ENCODE data around the gene ECE2. TPM values are rescaled to one million over a fixed set of nuclear protein-coding genes. Genes with fewer than 3 reads are reported as not detected.
A peak's percentile ranks its signal among the peaks of the same experiment; 100 is the strongest.

ECE2 gene
- total RNA-seq, 1 donor: not detected

DNA sequence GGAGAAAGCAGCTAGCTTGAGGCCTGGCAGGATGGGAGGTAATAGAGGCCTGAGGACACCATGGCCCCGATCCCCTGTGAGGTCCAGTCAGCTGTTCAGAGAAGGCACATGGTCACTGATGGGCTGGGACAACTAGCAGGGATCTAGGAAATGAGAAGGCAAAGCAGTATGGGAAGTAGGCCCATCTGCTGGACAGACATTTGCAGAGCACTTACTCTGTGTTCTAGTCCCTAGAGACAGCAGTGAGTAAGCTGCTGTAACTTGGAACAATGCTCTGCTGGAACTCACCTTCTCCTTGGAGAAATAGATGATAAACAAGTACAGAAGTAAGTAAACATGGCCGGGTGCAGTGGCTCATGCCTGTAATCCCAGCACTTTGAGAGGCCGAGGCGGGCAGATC, 7.1 kb downstream of the ECE2 start:
- H3K4me3 ChIP-seq (ENCODE audit: low read length): no peak overlapping the region
- peaks cover 3% of the 10 kb centered on the region for H3K27me3 ChIP-seq (ENCODE audit: insufficient read depth, low read length)
- H3K9me3 ChIP-seq (ENCODE audit: low read depth, low read length): no peaks in the 10 kb centered on the region
- peaks cover 5% of the 10 kb centered on the region for H3K4me1 ChIP-seq (ENCODE audit: insufficient read depth, low read length)

DNA sequence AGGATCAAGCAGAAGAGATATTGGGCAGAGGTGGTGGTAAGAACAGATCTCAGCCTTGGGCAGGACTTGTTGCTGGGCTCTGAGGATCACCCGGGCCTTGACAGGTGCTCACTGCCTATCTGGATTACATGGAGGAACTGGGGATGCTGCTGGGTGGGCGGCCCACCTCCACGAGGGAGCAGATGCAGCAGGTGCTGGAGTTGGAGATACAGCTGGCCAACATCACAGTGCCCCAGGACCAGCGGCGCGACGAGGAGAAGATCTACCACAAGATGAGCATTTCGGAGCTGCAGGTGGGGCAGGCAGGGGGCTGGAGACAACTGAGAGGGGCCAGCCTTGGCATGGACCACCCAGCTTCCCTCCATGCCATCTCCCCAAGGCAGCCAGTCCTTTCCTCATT, 7.9 kb downstream of the ECE2 start:
- H3K9me3 ChIP-seq (ENCODE audit: low read depth, low read length): no peaks in the 10 kb centered on the region
- no peaks in the 10 kb centered on the region for H3K27me3 ChIP-seq (ENCODE audit: insufficient read depth, low read length)
- no peak overlapping the region for H3K4me3 ChIP-seq (ENCODE audit: low read length)
- H3K4me1 ChIP-seq (ENCODE audit: insufficient read depth, low read length): peaks cover 5% of the 10 kb centered on the region

DNA sequence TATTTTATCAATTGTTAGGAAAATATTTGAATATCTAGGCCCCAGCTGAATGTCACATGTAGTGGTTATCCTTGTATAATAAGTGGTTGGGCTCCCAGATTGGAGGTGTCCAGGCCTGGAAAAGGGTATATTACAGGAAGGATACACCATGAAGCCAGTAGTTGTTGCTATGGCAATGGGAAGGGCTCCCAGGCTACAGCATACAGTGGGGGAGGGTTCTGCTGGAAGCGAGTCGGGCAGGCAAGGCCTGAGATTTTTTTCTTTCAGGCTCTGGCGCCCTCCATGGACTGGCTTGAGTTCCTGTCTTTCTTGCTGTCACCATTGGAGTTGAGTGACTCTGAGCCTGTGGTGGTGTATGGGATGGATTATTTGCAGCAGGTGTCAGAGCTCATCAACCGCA, 8.9 kb downstream of the ECE2 start:
- no peak overlapping the region for H3K4me3 ChIP-seq (ENCODE audit: low read length)
- peaks cover 5% of the 10 kb centered on the region for H3K4me1 ChIP-seq (ENCODE audit: insufficient read depth, low read length)
- no peaks in the 10 kb centered on the region for H3K27me3 ChIP-seq (ENCODE audit: insufficient read depth, low read length)
- H3K9me3 ChIP-seq (ENCODE audit: low read depth, low read length): no peaks in the 10 kb centered on the region

DNA sequence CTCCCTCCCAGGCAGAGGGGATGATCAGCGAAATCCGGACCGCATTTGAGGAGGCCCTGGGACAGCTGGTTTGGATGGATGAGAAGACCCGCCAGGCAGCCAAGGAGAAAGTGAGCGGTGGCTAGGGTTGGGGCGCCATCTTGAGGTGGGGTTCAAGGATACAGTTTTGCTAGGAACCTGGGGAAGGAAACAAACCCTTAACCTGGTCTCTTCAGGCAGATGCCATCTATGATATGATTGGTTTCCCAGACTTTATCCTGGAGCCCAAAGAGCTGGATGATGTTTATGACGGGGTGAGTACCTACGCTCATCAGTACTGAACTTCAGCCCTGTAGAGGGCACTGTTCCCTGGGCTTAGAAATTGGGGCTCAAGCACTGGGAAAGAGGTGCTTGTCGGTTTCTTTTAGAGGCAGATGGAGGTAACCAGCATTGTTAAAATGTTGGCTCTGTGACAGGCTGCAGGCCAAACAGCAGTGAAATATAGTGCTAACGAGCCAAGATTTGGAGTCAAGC, 13.7 kb downstream of the ECE2 start:
- no peaks in the 10 kb centered on the region for H3K9me3 ChIP-seq (ENCODE audit: low read depth, low read length)
- peaks cover 4% of the 10 kb centered on the region for H3K4me1 ChIP-seq (ENCODE audit: insufficient read depth, low read length)
- H3K27me3 ChIP-seq (ENCODE audit: insufficient read depth, low read length): no peaks in the 10 kb centered on the region
- H3K4me3 ChIP-seq (ENCODE audit: low read length): no peak overlapping the region

DNA sequence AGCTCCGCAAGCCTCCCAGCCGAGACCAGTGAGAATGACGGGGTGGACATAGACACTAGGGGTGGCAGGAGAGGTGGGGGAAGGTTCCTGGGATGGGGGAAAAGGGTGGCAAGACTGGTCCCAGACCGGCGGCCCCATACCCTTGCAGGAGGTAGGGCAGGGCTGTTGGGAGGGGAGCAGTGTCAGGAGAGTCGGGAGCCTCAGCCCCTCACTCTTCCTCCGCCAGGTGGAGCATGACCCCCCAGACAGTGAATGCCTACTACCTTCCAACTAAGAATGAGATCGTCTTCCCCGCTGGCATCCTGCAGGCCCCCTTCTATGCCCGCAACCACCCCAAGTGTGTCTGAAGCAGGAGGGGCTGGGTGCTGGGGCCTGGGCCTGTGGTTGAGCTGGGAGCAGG, 14.5 kb downstream of the ECE2 start:
- Histone ChIP-seq H3K4me1 (ENCODE audit: insufficient read depth, low read length) (no peaks in the 10 kb centered on the region), H3K27me3 (ENCODE audit: insufficient read depth, low read length) (no peaks in the 10 kb centered on the region), H3K4me3 (ENCODE audit: low read length) (no peak overlapping the region), H3K9me3 (ENCODE audit: low read depth, low read length) (no peaks in the 10 kb centered on the region)

DNA sequence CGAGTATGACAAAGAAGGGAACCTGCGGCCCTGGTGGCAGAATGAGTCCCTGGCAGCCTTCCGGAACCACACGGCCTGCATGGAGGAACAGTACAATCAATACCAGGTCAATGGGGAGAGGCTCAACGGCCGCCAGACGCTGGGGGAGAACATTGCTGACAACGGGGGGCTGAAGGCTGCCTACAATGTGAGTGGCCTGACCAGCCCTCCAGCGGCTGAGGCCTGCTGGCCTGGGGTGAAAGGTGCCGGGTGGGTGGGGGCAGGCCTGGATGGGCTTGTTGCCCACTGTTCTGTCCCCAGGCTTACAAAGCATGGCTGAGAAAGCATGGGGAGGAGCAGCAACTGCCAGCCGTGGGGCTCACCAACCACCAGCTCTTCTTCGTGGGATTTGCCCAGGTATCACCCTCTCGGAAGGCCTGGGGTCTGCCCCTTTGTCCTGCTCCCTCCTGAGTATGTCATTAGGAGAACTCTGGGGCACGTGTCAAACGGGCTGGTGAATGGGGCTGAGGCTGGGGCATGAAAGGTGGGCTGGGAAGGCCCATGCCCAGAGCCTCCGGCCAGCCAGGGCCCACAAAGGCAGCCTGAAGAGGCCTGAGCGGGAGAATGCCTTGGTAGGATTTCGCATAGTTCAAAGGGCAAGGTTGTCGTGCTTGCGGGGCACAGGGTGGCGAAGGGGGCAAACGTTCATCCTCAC, 15.4 kb downstream of the ECE2 start:
- Histone ChIP-seq H3K9me3 (ENCODE audit: low read depth, low read length) (no peaks in the 10 kb centered on the region), H3K4me1 (ENCODE audit: insufficient read depth, low read length) (no peaks in the 10 kb centered on the region), H3K27me3 (ENCODE audit: insufficient read depth, low read length) (no peaks in the 10 kb centered on the region), H3K4me3 (ENCODE audit: low read length) (no peak overlapping the region)

DNA sequence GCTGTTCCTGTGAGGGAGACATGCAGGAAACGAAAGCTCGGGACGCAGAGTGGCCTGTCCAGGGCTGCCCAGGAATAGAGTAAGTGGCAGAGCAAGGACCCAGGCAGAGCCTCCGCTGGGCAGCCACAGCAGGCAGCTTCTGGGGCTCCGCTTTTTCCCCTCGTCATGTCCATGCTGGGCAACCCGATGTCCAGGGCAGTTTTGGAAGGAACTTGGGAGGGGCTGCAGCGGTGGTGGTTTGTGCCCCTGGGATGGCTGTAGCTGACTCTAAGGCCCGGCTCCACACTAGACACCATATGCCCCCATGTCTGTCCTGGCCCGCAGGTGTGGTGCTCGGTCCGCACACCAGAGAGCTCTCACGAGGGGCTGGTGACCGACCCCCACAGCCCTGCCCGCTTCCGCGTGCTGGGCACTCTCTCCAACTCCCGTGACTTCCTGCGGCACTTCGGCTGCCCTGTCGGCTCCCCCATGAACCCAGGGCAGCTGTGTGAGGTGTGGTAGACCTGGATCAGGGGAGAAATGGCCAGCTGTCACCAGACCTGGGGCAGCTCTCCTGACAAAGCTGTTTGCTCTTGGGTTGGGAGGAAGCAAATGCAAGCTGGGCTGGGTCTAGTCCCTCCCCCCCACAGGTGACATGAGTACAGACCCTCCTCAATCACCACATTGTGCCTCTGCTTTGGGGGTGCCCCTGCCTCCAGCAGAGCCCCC, 16.1 kb downstream of the ECE2 start:
- Histone ChIP-seq H3K4me3 (ENCODE audit: low read length) (no peak overlapping the region), H3K27me3 (ENCODE audit: insufficient read depth, low read length) (no peaks in the 10 kb centered on the region), H3K9me3 (ENCODE audit: low read depth, low read length) (no peaks in the 10 kb centered on the region)

DNA sequence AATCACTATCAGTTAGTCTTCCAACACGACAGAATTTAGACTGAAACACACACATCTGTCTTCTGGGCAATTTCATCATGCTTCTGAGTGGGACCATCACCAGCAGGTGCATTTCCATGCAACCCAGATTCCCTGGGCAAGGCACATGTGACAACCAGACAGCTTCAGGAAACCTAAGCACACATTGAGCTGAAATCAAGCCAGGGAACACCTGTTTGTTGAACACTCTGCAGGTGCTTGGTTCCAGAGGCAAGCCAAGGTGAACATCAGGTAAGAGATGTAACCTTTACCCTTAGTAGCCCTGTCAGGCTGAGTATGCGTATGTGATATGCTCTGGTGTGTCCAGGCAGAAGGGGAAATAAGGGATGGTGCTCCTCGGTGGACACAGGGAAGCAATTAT, 19.9 kb downstream of the ECE2 start:
- H3K4me3 ChIP-seq (ENCODE audit: low read length): no peak overlapping the region
- peaks cover 18% of the 10 kb centered on the region for H3K4me1 ChIP-seq (ENCODE audit: insufficient read depth, low read length)

More for the DNA sequence above, 16.1 kb downstream of the ECE2 start:
- no peaks in the 10 kb centered on the region for H3K4me1 ChIP-seq (ENCODE audit: insufficient read depth, low read length)

DNA sequence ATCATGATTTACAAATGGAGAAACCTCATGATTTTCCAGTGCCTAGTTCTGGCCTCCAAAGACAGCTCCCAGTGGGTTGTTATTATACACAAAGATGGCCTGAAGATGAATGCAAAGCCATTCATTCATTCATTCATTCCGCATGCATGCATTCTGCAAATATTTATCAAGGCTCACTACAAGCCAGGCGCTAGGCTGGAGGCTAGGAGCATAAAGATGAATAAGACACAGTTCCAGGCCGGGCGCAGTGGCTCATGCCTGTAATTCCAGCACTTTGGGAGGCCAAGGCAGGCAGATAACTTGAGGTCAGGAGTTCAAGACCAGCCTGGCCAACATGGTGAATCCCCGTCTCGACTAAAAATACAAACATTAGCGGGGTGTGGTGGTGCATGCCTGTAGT, 20.8 kb downstream of the ECE2 start:
- H3K9me3 ChIP-seq (ENCODE audit: low read depth, low read length): no peaks in the 10 kb centered on the region
- H3K27me3 ChIP-seq (ENCODE audit: insufficient read depth, low read length): no peaks in the 10 kb centered on the region
- H3K4me1 ChIP-seq (ENCODE audit: insufficient read depth, low read length): peaks cover 21% of the 10 kb centered on the region
- no peak overlapping the region for H3K4me3 ChIP-seq (ENCODE audit: low read length)

More for the DNA sequence above, 19.9 kb downstream of the ECE2 start:
- no peaks in the 10 kb centered on the region for H3K27me3 ChIP-seq (ENCODE audit: insufficient read depth, low read length)
- no peaks in the 10 kb centered on the region for H3K9me3 ChIP-seq (ENCODE audit: low read depth, low read length)

DNA sequence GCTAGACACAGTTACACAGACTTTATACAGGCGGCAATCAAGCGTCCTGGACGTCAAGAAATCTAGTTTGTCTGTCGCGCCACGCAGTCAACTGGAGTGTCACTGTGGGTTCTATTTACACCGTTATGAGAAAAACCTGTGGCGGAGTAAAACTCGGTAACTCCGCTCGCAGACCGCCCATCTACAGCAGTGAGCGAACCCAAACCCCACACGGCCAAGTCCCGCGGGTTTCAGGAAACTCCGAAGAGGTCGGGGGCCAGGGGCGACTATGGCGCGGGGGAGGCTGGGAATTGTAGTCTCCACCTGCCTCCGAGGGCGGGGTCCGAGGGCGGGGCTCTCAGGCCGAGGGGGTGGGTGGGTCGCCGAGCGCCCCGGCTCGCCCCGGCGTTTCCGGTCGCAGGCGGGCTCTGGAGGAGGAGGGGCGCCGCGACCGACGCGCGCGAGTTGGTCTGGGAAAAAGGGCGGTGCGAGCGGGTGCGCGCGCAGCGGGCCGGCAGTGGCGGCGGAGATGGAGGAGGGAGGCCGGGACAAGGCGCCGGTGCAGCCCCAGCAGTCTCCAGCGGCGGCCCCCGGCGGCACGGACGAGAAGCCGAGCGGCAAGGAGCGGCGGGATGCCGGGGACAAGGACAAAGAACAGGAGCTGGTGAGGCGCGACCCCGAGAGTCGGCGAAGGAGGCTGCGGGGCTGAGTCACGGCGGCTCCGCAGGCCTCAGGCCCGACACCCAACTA, 23.1 kb downstream of the ECE2 start, which contains the start of gene PSMD2:
PSMD2 (plus strand) TSS at position 483 of the 729 bp plus-strand sequence; CDS start at position 509, 26 bp downstream.
- H3K27me3 ChIP-seq (ENCODE audit: insufficient read depth, low read length): no peaks in the 10 kb centered on the region
- peak within 1 kb of the TSS; percentile 70 for H3K4me3 ChIP-seq (ENCODE audit: low read length)
- H3K9me3 ChIP-seq (ENCODE audit: low read depth, low read length): no peaks in the 10 kb centered on the region
- peaks cover 21% of the 10 kb centered on the region for H3K4me1 ChIP-seq (ENCODE audit: insufficient read depth, low read length)

DNA sequence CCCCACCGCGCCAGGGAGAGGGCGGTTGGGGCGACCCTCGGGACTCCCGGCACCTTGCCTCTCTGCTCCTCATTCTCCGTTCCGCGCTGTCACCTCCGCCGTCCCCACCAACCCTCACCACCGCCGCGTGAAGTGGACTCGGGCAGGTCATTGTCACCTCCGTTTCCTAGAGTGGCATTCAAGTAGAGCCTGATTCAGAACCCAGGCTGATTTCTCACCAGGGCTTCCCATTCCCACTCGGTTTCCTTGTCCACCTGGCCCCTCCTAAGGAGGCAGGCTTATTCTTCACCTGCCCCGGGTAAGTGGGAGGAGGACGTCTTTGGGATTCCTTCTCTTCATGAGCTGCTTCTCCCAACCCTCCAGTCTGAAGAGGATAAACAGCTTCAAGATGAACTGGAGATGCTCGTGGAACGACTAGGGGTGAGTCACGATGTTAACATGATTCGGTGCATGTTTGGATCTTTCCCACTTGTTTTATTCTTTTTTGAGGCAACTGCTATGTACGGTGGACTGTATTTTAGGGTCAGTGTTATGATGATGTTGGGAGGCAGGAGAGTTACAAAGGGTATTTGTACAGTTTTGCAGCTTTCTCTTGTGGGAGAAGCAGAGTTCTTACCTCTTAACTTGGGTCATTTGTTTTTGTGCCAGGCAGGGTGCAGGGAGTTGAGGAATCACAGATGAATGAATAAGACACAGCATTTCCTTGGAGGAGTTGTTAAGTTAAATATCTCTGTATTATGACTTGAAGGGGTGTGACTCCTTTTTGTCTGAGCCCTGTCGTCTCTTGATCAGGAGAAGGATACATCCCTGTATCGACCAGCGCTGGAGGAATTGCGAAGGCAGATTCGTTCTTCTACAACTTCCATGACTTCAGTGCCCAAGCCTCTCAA, 23.9 kb downstream of the ECE2 start:
- no peaks in the 10 kb centered on the region for H3K27me3 ChIP-seq (ENCODE audit: insufficient read depth, low read length)

DNA sequence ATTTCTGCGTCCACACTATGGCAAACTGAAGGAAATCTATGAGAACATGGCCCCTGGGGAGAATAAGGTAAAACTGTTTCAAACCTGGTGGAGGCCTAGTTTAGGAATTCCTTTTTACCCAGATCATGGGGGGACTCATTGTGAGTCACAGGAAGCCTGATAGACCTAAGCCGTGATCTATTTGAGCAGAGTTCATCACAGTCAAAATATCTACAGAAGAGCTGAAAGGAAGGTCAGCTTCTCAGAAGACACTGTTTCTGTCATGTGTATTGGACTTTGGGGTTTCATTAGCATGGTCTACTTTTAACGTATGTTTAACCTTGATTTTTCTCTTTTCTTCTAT, 24.5 kb downstream of the ECE2 start:
- H3K4me1 ChIP-seq (ENCODE audit: insufficient read depth, low read length): peaks cover 21% of the 10 kb centered on the region
- H3K9me3 ChIP-seq (ENCODE audit: low read depth, low read length): no peaks in the 10 kb centered on the region
- H3K27me3 ChIP-seq (ENCODE audit: insufficient read depth, low read length): no peaks in the 10 kb centered on the region
- no peak overlapping the region for H3K4me3 ChIP-seq (ENCODE audit: low read length)

More for the DNA sequence above, 23.9 kb downstream of the ECE2 start:
- peaks cover 21% of the 10 kb centered on the region for H3K4me1 ChIP-seq (ENCODE audit: insufficient read depth, low read length)
- H3K9me3 ChIP-seq (ENCODE audit: low read depth, low read length): no peaks in the 10 kb centered on the region
- peak overlapping the region; percentile 70 for H3K4me3 ChIP-seq (ENCODE audit: low read length)

DNA sequence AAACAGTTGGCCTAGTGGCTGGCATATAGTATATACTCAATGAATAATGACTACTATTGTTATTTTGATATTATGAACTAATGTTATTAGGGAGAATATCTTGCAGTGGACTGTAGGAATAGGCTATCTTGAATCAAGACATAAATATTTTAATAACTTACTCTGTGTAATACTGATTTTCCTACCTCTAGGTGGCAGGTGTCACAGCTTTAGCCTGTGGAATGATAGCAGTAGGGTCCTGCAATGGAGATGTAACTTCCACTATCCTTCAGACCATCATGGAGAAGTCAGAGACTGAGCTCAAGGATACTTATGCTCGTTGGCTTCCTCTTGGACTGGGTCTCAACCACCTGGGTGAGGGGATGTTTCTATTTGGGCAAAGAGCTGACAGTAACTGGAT, 29.8 kb downstream of the ECE2 start:
- H3K27me3 ChIP-seq (ENCODE audit: insufficient read depth, low read length): no peaks in the 10 kb centered on the region

DNA sequence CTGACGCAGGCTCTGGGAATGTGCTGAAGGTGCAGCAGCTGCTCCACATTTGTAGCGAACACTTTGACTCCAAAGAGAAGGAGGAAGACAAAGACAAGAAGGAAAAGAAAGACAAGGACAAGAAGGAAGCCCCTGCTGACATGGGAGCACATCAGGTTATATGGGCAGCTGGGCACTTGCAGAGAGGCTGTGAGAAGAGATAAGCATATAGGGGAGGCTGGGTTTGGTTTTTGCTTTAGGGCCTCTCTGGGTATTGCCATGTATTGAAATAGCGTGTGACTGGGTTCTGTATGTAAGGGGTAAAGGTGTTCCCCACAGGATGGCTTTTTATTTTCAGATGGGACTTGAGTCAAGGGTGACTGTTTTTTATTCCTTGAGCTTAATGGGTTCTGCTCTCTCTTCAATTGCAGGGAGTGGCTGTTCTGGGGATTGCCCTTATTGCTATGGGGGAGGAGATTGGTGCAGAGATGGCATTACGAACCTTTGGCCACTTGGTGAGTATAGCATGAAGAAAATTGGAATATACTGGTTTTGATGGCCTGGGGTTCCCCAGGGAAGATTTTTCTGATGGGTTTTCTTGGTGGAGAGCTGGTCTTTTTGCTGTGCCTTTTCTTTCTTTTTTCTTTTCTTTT, 30.6 kb downstream of the ECE2 start:
- no peak overlapping the region for H3K4me3 ChIP-seq (ENCODE audit: low read length)
- H3K9me3 ChIP-seq (ENCODE audit: low read depth, low read length): no peaks in the 10 kb centered on the region
- H3K4me1 ChIP-seq (ENCODE audit: insufficient read depth, low read length): no peaks in the 10 kb centered on the region
- H3K27me3 ChIP-seq (ENCODE audit: insufficient read depth, low read length): no peaks in the 10 kb centered on the region

More for the DNA sequence above, 29.8 kb downstream of the ECE2 start:
- Histone ChIP-seq H3K4me3 (ENCODE audit: low read length) (no peak overlapping the region), H3K4me1 (ENCODE audit: insufficient read depth, low read length) (peaks cover 3% of the 10 kb centered on the region), H3K9me3 (ENCODE audit: low read depth, low read length) (no peaks in the 10 kb centered on the region)

Data from mononuclear cell (primary cell).